Activated CD4-positive, alpha-beta T cell treated with anti-CD3 and anti-CD28 coated beads, Interleukin-2, amount 50 U/mL, for 1 hour (primary cell): Measurements from ENCODE around the gene DDX54.
"Not testable (repeated sequence)": the region's sequence is repeated elsewhere in the genome, so short reads cannot be mapped to it uniquely, and the experiment has no call there.

Source experiments
- DNase-seq: peaks from one replicate; pipeline ENCODE4 v3.0.0-alpha.2; 2020

DDX54 gene

GRCh38 chr12:113138826-113139225, 46.5 kb downstream of the DDX54 start:
- no peak for DNase-seq

GRCh38 chr12:113137861-113138783, 47.2 kb downstream of the DDX54 start:
- no peak for DNase-seq

- no peak for DNase-seq
These were observed 48.2 kb downstream of the DDX54 start for GRCh38 chr12:113136990-113137511.

GRCh38 chr12:113136128-113136989, 48.9 kb downstream of the DDX54 start:
- peak; percentile 65 for DNase-seq

GRCh38 chr12:113135178-113136127, 49.8 kb downstream of the DDX54 start, which contains the start of gene RASAL1:
Gene RASAL1 (minus strand): TSS chr12:113135761. CDS start chr12:113135462, 299 bp downstream.
- peak; percentile 82 for DNase-seq

- DNase-seq: no peak
These were observed 50.7 kb downstream of the DDX54 start for GRCh38 chr12:113134521-113134951.

GRCh38 chr12:113134071-113134470, 51.2 kb downstream of the DDX54 start:
- DNase-seq: no peak

DNA sequence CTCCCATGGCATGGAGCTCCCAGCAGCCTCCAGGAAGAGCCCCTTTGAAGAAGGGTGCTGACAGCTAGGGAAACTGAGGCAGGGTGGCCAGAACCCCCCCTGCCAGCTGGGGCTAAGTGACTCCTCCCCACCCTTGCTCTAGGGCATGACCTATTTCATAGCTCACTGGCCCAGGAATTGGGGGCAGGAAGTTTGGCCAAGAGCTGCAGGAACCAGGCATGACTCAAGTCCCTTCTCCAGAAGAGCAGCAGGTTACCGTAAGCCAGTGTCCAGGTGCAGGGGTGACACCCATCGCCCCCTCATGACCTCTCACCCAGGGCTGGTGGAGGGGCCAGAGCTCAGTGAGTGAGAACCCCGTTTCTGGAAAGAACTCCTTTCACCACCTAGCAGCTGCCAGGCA, 51.6 kb downstream of the DDX54 start:
- no peak for DNase-seq

- DNase-seq: no peak
These were observed 52.2 kb downstream of the DDX54 start for GRCh38 chr12:113133036-113133435.

DNA sequence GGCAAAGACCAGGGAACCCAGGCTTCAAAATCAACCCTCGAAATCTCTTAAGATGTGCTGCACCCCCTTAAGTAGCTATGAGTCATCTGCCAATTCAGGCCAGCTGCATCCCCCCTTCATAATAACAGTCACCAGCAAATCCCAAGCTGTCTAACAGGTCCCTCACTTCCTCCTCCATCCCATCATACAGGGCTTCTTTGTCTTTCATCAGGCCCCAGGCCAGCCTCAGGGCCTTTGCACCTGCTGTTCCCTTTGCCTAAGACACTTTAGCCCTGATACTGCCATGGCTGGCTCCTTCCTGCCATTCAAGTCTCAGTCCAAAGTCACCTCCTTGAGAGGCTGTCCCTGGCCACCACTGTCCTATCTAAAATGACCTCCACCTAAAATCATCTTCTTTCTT, 53.7 kb downstream of the DDX54 start:
- DNase-seq: no peak

DNA sequence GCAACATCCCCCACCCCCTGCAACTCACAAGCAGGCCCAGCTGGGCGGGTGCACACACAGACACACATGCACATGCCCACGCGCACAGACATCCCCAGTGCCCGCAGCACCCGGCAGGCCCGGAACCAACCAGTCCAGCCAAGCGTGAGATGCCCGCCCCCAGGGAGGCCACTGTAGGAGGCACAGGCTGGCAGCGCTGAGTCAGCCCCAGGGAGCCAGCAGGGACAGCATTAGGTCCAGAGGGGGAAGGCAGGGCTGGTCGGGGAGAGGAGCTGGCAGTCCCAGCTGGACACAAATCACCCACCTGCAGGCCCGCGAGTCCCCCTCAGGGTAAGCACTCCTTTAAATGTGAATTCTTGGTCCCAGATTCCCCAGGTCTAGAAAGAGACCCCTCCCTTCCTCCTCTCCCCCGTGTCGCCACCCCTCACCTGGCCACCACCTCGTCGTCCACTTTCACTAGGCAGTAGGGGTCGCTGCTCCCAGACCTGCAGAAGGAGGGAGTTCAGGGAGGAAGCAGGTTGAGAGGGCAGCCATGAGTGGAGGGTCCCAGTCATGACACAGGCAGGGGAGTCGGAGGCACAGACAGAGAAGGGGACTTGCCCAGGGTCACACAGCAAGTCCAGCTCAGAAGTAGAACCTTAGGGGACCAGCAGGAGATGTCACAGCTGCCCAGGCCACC, 54.7 kb downstream of the DDX54 start:
- DNase-seq: no peak

GRCh38 chr12:113129664-113130456, 55.4 kb downstream of the DDX54 start:
- DNase-seq: no peak

- no peak for DNase-seq
These were observed 56.2 kb downstream of the DDX54 start for GRCh38 chr12:113128802-113129663.

- DNase-seq: no peak
These were observed 57.5 kb downstream of the DDX54 start for GRCh38 chr12:113127791-113128199.

DNA sequence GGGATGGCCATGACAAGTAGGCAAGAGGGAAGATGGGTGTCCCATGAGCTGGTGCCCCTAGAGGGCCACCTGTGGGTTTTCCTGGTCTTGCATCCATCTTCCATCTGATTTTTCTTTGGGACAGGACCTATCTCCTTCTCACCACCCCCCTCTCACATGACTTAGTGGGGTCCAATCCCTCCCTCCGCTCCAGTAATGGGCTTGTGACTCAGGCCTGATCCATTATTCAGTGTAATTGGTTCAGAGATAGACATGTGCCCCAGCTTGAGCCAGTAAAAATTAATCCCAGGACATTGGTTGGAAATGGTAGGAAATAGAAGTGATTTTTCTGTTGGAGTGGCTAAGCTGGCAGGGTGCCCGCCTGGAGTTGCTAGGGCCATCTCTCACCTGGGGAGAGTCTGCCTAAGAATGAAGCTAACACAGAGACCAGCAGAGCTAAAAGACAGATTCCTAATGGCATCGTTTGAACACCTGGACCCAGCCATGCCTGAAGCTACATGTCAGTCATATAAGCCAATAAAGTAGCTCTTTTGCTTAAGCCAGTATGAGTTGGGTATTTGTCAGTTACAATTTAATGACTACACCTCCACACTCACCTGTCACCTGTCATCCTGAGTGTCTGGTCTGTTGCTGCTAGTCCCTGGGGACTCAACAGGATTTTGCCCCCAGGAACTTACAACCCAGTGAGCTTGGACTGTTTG, 64.5 kb downstream of the DDX54 start:
- DNase-seq: no peak

- no peak for DNase-seq
These were observed 65.2 kb downstream of the DDX54 start for GRCh38 chr12:113119980-113120669.

DNA sequence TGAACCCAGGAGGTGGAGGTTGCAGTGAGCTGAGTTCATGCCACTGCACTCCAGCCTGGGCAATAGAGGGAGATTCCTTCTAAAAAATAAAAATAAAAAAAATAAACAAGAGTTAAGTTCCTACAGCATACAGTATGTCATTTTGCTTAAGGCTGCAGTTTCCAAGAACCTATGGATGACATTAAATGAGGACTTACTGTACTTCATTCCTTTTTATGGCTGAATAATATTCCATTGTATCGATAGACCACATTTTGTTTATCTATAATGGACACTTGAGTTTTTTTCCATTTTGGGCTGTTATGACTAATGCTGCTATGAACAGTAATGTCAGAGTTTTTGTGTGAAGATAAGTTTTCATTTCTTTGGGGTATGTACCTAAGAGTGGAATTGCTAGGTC, 67.1 kb downstream of the DDX54 start:
- no peak for DNase-seq

DNA sequence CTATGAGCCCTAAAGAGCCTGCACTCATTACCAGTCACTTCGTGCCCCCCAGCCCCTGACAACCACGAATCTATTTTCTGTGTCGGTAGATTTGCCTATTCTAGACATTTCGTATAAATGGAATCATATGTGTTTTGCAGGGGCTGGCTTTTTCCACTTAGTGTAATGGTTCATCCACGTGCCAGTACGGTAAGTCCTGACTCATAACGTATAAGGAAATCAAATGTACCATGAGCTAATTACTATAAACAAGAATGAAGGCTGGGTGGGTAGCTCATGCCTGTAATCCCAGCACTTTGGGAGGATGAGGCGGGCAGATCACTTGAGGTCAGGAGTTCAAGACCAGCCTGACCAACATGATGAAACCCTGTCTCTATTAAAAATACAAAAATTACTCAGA, 67.6 kb downstream of the DDX54 start:
- not testable (repeated sequence) for DNase-seq
